ENCODE results near the gene PROK1. TPM values are rescaled to one million over a fixed set of nuclear protein-coding genes. Genes with fewer than 3 reads are reported as not detected.

Gene PROK1
- total and polyA plus RNA-seq, 2 experiments from 2014 or later = not detected

DNA sequence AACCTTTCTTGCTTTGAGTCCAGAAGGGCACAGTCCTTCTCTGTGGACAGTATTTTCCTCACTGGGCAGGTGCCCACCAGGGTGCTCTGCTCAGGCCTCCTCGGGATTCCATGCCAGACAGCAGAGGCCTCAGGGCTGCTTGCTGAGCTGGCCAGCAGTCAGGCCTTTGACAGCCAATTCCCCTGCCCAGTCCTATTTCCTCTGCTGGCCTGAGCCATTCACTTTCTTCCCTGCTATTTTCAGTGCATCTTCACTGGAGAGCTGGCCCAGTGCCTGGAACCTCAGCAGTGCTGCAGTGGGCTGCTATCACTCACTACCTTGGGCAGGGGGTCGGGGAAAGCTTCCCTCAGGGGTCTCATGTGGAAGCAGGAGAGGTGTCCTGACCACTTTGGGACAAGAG is 34.8 kb downstream of the PROK1 start:
- Histone ChIP-seq H3F3A (replicated peaks; ENCODE audit: low read depth) (no peaks in the 10 kb centered on the region), H3K27me3 (ENCODE audit: insufficient read depth) (no peaks in the 10 kb centered on the region), H3K9me2 (ENCODE audit: insufficient read depth) (no peaks in the 10 kb centered on the region), H3K4me1 (ENCODE audit: insufficient read depth) (peaks cover 11% of the 10 kb centered on the region; the same call in 1 of the 2 replicates), H3K36me3 (ENCODE audit: insufficient read depth) (no peaks in the 10 kb centered on the region), H2AFZ (no peak overlapping the region), H4K20me1 (replicated peaks; ENCODE audit: insufficient read depth) (no peaks in the 10 kb centered on the region), H3K27ac (ENCODE audit: low read depth) (no peak overlapping the region), H3K4me2 (no peak overlapping the region), H3K79me2 (replicated peaks; ENCODE audit: insufficient read depth) (no peaks in the 10 kb centered on the region), H3K4me3 (no peak overlapping the region)
- peaks cover 10% of the 10 kb centered on the region for H3K27me3 Mint-ChIP-seq (ENCODE audit: insufficient read depth, low read depth, poor library complexity)
- no peak overlapping the region for H3K27ac Mint-ChIP-seq
- H3K36me3 Mint-ChIP-seq (ENCODE audit: low read depth) = no peaks in the 10 kb centered on the region
- peaks cover 26% of the 10 kb centered on the region for H3K4me1 Mint-ChIP-seq
- no peak overlapping the region for H3K4me3 Mint-ChIP-seq
- ATAC-seq (no peak), DNase-seq (ENCODE audit: low spot score) (no peak)
- TF ChIP-seq, protein P1, sequence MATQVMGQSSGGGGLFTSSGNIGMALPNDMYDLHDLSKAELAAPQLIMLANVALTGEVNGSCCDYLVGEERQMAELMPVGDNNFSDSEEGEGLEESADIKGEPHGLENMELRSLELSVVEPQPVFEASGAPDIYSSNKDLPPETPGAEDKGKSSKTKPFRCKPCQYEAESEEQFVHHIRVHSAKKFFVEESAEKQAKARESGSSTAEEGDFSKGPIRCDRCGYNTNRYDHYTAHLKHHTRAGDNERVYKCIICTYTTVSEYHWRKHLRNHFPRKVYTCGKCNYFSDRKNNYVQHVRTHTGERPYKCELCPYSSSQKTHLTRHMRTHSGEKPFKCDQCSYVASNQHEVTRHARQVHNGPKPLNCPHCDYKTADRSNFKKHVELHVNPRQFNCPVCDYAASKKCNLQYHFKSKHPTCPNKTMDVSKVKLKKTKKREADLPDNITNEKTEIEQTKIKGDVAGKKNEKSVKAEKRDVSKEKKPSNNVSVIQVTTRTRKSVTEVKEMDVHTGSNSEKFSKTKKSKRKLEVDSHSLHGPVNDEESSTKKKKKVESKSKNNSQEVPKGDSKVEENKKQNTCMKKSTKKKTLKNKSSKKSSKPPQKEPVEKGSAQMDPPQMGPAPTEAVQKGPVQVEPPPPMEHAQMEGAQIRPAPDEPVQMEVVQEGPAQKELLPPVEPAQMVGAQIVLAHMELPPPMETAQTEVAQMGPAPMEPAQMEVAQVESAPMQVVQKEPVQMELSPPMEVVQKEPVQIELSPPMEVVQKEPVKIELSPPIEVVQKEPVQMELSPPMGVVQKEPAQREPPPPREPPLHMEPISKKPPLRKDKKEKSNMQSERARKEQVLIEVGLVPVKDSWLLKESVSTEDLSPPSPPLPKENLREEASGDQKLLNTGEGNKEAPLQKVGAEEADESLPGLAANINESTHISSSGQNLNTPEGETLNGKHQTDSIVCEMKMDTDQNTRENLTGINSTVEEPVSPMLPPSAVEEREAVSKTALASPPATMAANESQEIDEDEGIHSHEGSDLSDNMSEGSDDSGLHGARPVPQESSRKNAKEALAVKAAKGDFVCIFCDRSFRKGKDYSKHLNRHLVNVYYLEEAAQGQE (IDR thresholded peaks at IDR 0.05; ENCODE audit: unreplicated experiment) = no peak
- TF ChIP-seq CREB1 (CRISPR knock-in tag; IDR thresholded peaks at IDR 0.05; ENCODE audit: low read depth) = no peak
- TF ChIP-seq, protein P2, sequence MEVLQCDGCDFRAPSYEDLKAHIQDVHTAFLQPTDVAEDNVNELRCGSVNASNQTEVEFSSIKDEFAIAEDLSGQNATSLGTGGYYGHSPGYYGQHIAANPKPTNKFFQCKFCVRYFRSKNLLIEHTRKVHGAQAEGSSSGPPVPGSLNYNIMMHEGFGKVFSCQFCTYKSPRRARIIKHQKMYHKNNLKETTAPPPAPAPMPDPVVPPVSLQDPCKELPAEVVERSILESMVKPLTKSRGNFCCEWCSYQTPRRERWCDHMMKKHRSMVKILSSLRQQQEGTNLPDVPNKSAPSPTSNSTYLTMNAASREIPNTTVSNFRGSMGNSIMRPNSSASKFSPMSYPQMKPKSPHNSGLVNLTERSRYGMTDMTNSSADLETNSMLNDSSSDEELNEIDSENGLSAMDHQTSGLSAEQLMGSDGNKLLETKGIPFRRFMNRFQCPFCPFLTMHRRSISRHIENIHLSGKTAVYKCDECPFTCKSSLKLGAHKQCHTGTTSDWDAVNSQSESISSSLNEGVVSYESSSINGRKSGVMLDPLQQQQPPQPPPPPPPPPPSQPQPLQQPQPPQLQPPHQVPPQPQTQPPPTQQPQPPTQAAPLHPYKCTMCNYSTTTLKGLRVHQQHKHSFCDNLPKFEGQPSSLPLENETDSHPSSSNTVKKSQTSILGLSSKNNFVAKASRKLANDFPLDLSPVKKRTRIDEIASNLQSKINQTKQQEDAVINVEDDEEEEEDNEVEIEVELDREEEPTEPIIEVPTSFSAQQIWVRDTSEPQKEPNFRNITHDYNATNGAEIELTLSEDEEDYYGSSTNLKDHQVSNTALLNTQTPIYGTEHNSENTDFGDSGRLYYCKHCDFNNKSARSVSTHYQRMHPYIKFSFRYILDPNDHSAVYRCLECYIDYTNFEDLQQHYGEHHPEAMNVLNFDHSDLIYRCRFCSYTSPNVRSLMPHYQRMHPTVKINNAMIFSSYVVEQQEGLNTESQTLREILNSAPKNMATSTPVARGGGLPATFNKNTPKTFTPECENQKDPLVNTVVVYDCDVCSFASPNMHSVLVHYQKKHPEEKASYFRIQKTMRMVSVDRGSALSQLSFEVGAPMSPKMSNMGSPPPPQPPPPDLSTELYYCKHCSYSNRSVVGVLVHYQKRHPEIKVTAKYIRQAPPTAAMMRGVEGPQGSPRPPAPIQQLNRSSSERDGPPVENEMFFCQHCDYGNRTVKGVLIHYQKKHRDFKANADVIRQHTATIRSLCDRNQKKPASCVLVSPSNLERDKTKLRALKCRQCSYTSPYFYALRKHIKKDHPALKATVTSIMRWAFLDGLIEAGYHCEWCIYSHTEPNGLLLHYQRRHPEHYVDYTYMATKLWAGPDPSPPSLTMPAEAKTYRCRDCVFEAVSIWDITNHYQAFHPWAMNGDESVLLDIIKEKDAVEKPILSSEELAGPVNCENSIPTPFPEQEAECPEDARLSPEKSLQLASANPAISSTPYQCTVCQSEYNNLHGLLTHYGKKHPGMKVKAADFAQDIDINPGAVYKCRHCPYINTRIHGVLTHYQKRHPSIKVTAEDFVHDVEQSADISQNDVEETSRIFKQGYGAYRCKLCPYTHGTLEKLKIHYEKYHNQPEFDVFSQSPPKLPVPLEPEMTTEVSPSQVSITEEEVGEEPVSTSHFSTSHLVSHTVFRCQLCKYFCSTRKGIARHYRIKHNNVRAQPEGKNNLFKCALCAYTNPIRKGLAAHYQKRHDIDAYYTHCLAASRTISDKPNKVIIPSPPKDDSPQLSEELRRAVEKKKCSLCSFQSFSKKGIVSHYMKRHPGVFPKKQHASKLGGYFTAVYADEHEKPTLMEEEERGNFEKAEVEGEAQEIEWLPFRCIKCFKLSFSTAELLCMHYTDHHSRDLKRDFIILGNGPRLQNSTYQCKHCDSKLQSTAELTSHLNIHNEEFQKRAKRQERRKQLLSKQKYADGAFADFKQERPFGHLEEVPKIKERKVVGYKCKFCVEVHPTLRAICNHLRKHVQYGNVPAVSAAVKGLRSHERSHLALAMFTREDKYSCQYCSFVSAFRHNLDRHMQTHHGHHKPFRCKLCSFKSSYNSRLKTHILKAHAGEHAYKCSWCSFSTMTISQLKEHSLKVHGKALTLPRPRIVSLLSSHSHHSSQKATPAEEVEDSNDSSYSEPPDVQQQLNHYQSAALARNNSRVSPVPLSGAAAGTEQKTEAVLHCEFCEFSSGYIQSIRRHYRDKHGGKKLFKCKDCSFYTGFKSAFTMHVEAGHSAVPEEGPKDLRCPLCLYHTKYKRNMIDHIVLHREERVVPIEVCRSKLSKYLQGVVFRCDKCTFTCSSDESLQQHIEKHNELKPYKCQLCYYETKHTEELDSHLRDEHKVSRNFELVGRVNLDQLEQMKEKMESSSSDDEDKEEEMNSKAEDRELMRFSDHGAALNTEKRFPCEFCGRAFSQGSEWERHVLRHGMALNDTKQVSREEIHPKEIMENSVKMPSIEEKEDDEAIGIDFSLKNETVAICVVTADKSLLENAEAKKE (CRISPR knock-in tag; IDR thresholded peaks at IDR 0.05) = no peak
- no peak for TF ChIP-seq STAT1 (IDR thresholded peaks at IDR 0.05; ENCODE audit: unreplicated experiment)
- no peak for TF ChIP-seq EZH2 (IDR thresholded peaks at IDR 0.05; ENCODE audit: low read depth, unreplicated experiment)
- TF ChIP-seq, protein P3, sequence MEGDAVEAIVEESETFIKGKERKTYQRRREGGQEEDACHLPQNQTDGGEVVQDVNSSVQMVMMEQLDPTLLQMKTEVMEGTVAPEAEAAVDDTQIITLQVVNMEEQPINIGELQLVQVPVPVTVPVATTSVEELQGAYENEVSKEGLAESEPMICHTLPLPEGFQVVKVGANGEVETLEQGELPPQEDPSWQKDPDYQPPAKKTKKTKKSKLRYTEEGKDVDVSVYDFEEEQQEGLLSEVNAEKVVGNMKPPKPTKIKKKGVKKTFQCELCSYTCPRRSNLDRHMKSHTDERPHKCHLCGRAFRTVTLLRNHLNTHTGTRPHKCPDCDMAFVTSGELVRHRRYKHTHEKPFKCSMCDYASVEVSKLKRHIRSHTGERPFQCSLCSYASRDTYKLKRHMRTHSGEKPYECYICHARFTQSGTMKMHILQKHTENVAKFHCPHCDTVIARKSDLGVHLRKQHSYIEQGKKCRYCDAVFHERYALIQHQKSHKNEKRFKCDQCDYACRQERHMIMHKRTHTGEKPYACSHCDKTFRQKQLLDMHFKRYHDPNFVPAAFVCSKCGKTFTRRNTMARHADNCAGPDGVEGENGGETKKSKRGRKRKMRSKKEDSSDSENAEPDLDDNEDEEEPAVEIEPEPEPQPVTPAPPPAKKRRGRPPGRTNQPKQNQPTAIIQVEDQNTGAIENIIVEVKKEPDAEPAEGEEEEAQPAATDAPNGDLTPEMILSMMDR (conservative IDR thresholded peaks at IDR 0.05; ENCODE audit: low read depth in 2 of 2) = no peak
- no peak for TF ChIP-seq ZNF331 (CRISPR knock-in tag; IDR thresholded peaks at IDR 0.05; ENCODE audit: low read depth)
- no peak for TF ChIP-seq JUNB (IDR thresholded peaks at IDR 0.05; ENCODE audit: unreplicated experiment)
- TF ChIP-seq NANOG (IDR thresholded peaks at IDR 0.05; ENCODE audit: borderline replicate concordance) = no peak
- no peaks in the 10 kb centered on the region for H3K9me3 Mint-ChIP-seq
